Spleen (tissue), 11 donors: ENCODE data around the gene CALN1. TPM values are rescaled to one million over a fixed set of nuclear protein-coding genes. Genes with fewer than 3 reads are reported as not detected.
A peak's percentile ranks its signal among the peaks of the same experiment; 100 is the strongest.

ENCODE experiments used
- DNase-seq: peaks from one replicate; pipeline ENCODE4 v3.0.0-alpha.2; 2020
- H3K27ac ChIP-seq, 8 donors: fragments of 200-600 bp; sonication (generic) in 7 of 8; 1 replicate in 4 of 8; 2 replicates in 4 of 8; pipeline versions ENCODE4 v1.5.0 to v1.8.0; 2016 to 2021; ENCODE audit warnings: inconsistent platforms in 4 of 8, mild to moderate bottlenecking in 4 of 8, moderate library complexity in 1 of 8
- H3K27me3 ChIP-seq, 7 donors: fragments of 200-600 bp; sonication (generic) in 6 of 7; replicated peaks in 1 of 7; 1 replicate in 4 of 7; 2 replicates in 3 of 7; pipeline versions ENCODE4 v1.5.0 to v1.8.0; 2016 to 2021; ENCODE audit warnings: inconsistent platforms in 3 of 7, mild to moderate bottlenecking in 1 of 7
- H3K36me3 ChIP-seq, 6 donors: fragments of 200-600 bp; sonication (generic) in 5 of 6; 1 replicate in 4 of 6; 2 replicates in 2 of 6; pipeline versions ENCODE4 v1.5.0 to v1.8.0; 2016 to 2021; ENCODE audit warnings: inconsistent platforms in 2 of 6
- H3K4me1 ChIP-seq, 6 donors: fragments of 200-600 bp; sonication (generic) in 5 of 6; 1 replicate in 3 of 6; 2 replicates in 3 of 6; pipeline versions ENCODE4 v1.5.0 to v1.8.0; 2016 to 2021; ENCODE audit warnings: inconsistent platforms in 3 of 6
- H3K4me3 ChIP-seq, 8 donors: fragments of 200-600 bp; sonication (generic) in 7 of 8; 1 replicate in 4 of 8; 2 replicates in 4 of 8; pipeline versions ENCODE4 v1.5.0 to v1.8.0; 2016 to 2021; ENCODE audit warnings: inconsistent platforms in 4 of 8, mild to moderate bottlenecking in 4 of 8, moderate library complexity in 2 of 8
- H3K9me3 ChIP-seq, 8 donors: fragments of 200-600 bp; sonication (generic) in 7 of 8; 1 replicate in 4 of 8; 2 replicates in 4 of 8; pipeline versions ENCODE4 v1.5.0 to v1.8.0; 2016 to 2021; ENCODE audit warnings: inconsistent platforms in 4 of 8
- POLR2A ChIP-seq, 3 donors: fragments of 450-650 bp; IDR thresholded peaks; one replicate each; pipeline ENCODE4 v1.5.1; 2017; ENCODE audit warnings: antibody characterized with exemption in 3 of 3, mild to moderate bottlenecking in 1 of 3
- POLR2AphosphoS5 ChIP-seq, 3 donors: sonication (generic); formaldehyde crosslinking; IDR thresholded peaks; one replicate each; pipeline ENCODE4 v1.5.1; 2017; ENCODE audit warnings: antibody characterized with exemption in 3 of 3
- WGBS, 5 donors: extraction: QIAGEN DNeasy Blood & Tissue Kit in 3 of 5; methylation state at CpG; one replicate each; pipeline versions ENCODE4 v1.1.5 to v1.1.7; 2013 to 2018; 5-methylcytosine and 5-hydroxymethylcytosine counted together
- intact Hi-C: fragments of 100-400 bp; cut with DNase I; formaldehyde crosslinking; loops from one replicate; pipeline ENCODE4 v1.15.0; 2023; ENCODE audit warnings: low total_unique reads
- polyA plus RNA-seq, 3 donors: library from polyadenylated mRNA; stranded (reverse); fragments of 200-250 nt; gene quantifications; one replicate each; pipeline ENCODE4 v1.2.1, GENCODE V29; 2013
- total RNA-seq, 7 donors: library from RNA; depleted of rRNA in 3 of 7; stranded (reverse); fragments of >200 nt in 3 of 7; fragmentation: NEBNext Ultra II Directional in 4 of 7; extraction: Animal tissue kit (Norgen Biotek cat#: 25700) in 4 of 7; gene quantifications; one replicate each; pipeline versions ENCODE4 v1.1.0 to v1.2.1, GENCODE V29; 2016 to 2021
- TF ChIP-seq, protein P1 (sequence below), 11 experiments: fragments of 200-600 bp in 7 of 11; fragments of 450-650 bp in 4 of 11; sonication (generic) in 4 of 11; IDR thresholded peaks in 8 of 11; conservative IDR thresholded peaks in 3 of 11; 1 replicate in 7 of 11; 2 replicates in 4 of 11; pipeline versions ENCODE4 v1.4.0 to v1.8.0; 2016 to 2021; ENCODE audit warnings: antibody characterized with exemption in 11 of 11, inconsistent platforms in 4 of 11, mild to moderate bottlenecking in 1 of 11
- donor health status: healthy with polysubstance abuse.
- donor health status: DM: no; HTN: no; CAD: no; lungs with moderate emphysema.
- donor health status: DM: no; HTN: no; CAD: no.
- donor health status: Bipolar disorder and iron deficiency.
- donor health status: healthy.
- donor health status: DM: no; HTN: no; CAD: no.
- donor health status: DM: yes; HTN: yes; CAD: no.

The CALN1 gene
- total and polyA plus RNA-seq, 10 donors: under 0.01 to 0.19 (median 0.03) TPM; not detected in 7

- intact Hi-C loops: no loop called here
- Histone ChIP-seq H3K27ac (no peak overlapping the region), H3K36me3 (no peaks in the 10 kb centered on the region), H3K27me3 (no peaks in the 10 kb centered on the region), H3K4me3 (no peak overlapping the region), H3K4me1 (no peaks in the 10 kb centered on the region), H3K9me3 (peaks cover 0 to 46% (median 16%) of the 10 kb centered on the region in 8 donors)
- DNase-seq: peak; percentile 41
- 86 to 93% (median 91%) methylated on average over 8 of the region's 8 CpGs for WGBS, 5 donors
- TF ChIP-seq POLR2A (IDR thresholded peaks at IDR 0.05) (no peak), POLR2AphosphoS5 (IDR thresholded peaks at IDR 0.05) (no peak)
- TF ChIP-seq, protein P1, sequence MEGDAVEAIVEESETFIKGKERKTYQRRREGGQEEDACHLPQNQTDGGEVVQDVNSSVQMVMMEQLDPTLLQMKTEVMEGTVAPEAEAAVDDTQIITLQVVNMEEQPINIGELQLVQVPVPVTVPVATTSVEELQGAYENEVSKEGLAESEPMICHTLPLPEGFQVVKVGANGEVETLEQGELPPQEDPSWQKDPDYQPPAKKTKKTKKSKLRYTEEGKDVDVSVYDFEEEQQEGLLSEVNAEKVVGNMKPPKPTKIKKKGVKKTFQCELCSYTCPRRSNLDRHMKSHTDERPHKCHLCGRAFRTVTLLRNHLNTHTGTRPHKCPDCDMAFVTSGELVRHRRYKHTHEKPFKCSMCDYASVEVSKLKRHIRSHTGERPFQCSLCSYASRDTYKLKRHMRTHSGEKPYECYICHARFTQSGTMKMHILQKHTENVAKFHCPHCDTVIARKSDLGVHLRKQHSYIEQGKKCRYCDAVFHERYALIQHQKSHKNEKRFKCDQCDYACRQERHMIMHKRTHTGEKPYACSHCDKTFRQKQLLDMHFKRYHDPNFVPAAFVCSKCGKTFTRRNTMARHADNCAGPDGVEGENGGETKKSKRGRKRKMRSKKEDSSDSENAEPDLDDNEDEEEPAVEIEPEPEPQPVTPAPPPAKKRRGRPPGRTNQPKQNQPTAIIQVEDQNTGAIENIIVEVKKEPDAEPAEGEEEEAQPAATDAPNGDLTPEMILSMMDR (IDR thresholded peaks at IDR 0.05 in 8 of 11, conservative IDR thresholded peaks at IDR 0.05 in 3 of 11): no peak
Observed at GRCh38 chr7:72416846-72417245, 4.7 kb upstream of the CALN1 start.

DNA sequence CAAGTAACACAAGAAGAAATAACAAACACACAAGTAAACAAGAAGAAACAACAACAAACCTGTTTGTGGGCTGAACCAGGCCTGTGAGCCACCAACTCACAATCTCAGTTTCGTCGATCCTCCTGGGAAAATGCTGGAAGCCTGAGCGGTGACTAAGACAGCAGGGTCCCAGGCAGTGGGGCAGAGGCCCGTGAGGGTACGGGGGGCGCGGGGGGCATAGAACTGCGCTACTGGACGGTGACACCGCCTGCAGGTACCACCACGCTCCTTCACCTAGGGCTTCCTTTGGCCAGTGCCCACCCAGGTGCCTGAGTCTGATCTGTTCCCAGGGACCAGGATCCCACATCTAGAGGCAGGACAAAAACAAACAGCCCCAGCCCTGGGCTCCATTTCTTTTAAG, 3.4 kb upstream of the CALN1 start:
- peak; percentile 31 for DNase-seq
- 88 to 99% (median 94%) methylated on average over 11 of the region's 11 CpGs for WGBS, 5 donors

DNA sequence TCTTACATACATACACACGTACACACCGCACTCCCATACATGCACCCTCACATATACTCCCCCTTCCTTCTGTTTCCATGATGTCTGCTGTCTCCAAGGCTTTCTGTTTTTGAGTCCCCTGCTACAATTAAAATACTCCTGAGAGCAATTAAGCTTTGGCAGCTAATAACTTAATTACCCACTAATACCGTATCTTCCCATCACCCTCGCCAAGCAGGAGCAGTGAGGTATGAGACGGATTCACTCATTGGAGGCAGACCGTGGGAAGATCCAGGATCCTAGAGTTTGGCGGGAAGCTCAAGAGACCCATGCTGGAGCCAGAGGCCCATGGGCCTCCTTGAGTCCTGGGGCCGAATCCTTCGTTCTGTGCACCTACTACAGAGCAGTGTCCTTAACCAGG, 1.7 kb upstream of the CALN1 start:
- WGBS, 5 donors: 91 to 96% (median 93%) methylated on average over 9 of the region's 9 CpGs
- Histone ChIP-seq H3K9me3 (peaks cover 0 to 22% (median 2%) of the 10 kb centered on the region in 8 donors), H3K4me1 (no peaks in the 10 kb centered on the region), H3K4me3 (no peak overlapping the region), H3K27me3 (no peaks in the 10 kb centered on the region), H3K36me3 (no peaks in the 10 kb centered on the region), H3K27ac (no peak overlapping the region)
- TF ChIP-seq, protein P1 (IDR thresholded peaks at IDR 0.05 in 8 of 11, conservative IDR thresholded peaks at IDR 0.05 in 3 of 11): no peak
- TF ChIP-seq POLR2A (IDR thresholded peaks at IDR 0.05): no peak
- TF ChIP-seq POLR2AphosphoS5 (IDR thresholded peaks at IDR 0.05): no peak
- intact Hi-C loops: no loop called here
- peak; percentile 25 for DNase-seq

More for the DNA sequence above, 3.4 kb upstream of the CALN1 start:
- Histone ChIP-seq H3K9me3 (peaks cover 0 to 39% (median 14%) of the 10 kb centered on the region in 8 donors), H3K27ac (no peak overlapping the region), H3K4me1 (no peaks in the 10 kb centered on the region), H3K4me3 (no peak overlapping the region), H3K36me3 (no peaks in the 10 kb centered on the region), H3K27me3 (no peaks in the 10 kb centered on the region)
- TF ChIP-seq POLR2A (IDR thresholded peaks at IDR 0.05) (no peak), POLR2AphosphoS5 (IDR thresholded peaks at IDR 0.05) (no peak)
- TF ChIP-seq, protein P1 (IDR thresholded peaks at IDR 0.05 in 8 of 11, conservative IDR thresholded peaks at IDR 0.05 in 3 of 11): no peak
- intact Hi-C loops: no loop called here

GRCh38 chr7:72413290-72413689, 1.2 kb upstream of the CALN1 start:
- no peak for TF ChIP-seq POLR2AphosphoS5 (IDR thresholded peaks at IDR 0.05)
- no peak for TF ChIP-seq POLR2A (IDR thresholded peaks at IDR 0.05)
- TF ChIP-seq, protein P1 (IDR thresholded peaks at IDR 0.05 in 8 of 11, conservative IDR thresholded peaks at IDR 0.05 in 3 of 11): no peak

More at GRCh38 chr7:72413290-72413689, 1.2 kb upstream of the CALN1 start:
- Histone ChIP-seq H3K9me3 (peaks cover 0 to 16% (median 0%) of the 10 kb centered on the region in 8 donors), H3K4me1 (no peaks in the 10 kb centered on the region), H3K27ac (no peak overlapping the region), H3K27me3 (no peaks in the 10 kb centered on the region), H3K4me3 (no peak overlapping the region), H3K36me3 (no peaks in the 10 kb centered on the region)
- WGBS, 5 donors: 92 to 97% (median 93%) methylated on average over 6 of the region's 6 CpGs
- intact Hi-C loops: no loop called here
- no peak for DNase-seq
